ENCODE results near the gene KSR2.

- TF ChIP-seq CTCF (IDR thresholded peaks at IDR 0.05): no peak
- no peak for TF ChIP-seq POLR2A (IDR thresholded peaks at IDR 0.05)
- no peak for TF ChIP-seq EP300 (IDR thresholded peaks at IDR 0.05)
- no peak for TF ChIP-seq POLR2AphosphoS5 (IDR thresholded peaks at IDR 0.05)
These were observed 5.0 kb downstream of the KSR2 start for GRCh38 chr12:117963836-117964235.
